HG03565 (cell line): ENCODE measurements around the gene MBD3.
"Not testable (repeated sequence)": the region's sequence is repeated elsewhere in the genome, so short reads cannot be mapped to it uniquely, and the experiment has no call there.

Source experiments
- ATAC-seq: cut with Tn5 transposase; IDR thresholded peaks from one replicate; pipeline ENCODE4 v1.9.1; 2021; ENCODE audit warnings: mild to moderate bottlenecking, moderate library complexity; ENCODE audit not compliant: unreplicated experiment

Gene MBD3

GRCh38 chr19:1592755-1593500 lies at the start of gene MBD3:
TSS of gene MBD3 (minus strand) at chr19:1592865. CDS start at chr19:1592631, 234 bp downstream.
- peak; percentile 59 for ATAC-seq

GRCh38 chr19:1640893-1641448 lies 48.3 kb upstream of the MBD3 start:
- ATAC-seq: not testable (repeated sequence)

- no peak for ATAC-seq
These were observed 43.9 kb upstream of the MBD3 start for GRCh38 chr19:1636325-1637236.

GRCh38 chr19:1634938-1635243 lies 42.2 kb upstream of the MBD3 start:
- no peak for ATAC-seq

GRCh38 chr19:1634242-1634937 lies 41.7 kb upstream of the MBD3 start:
- no peak for ATAC-seq

GRCh38 chr19:1633269-1633826 lies 40.7 kb upstream of the MBD3 start:
- ATAC-seq: no peak

- ATAC-seq: no peak
These were observed 40.0 kb upstream of the MBD3 start for GRCh38 chr19:1632462-1633268.

- no peak for ATAC-seq
These were observed 39.0 kb upstream of the MBD3 start for GRCh38 chr19:1631557-1632100.

GRCh38 chr19:1630811-1631210 lies 38.1 kb upstream of the MBD3 start:
- no peak for ATAC-seq

GRCh38 chr19:1630012-1630411 lies 37.3 kb upstream of the MBD3 start:
- no peak for ATAC-seq

GRCh38 chr19:1629256-1629808 lies 36.7 kb upstream of the MBD3 start:
- no peak for ATAC-seq

- no peak for ATAC-seq
These were observed 34.5 kb upstream of the MBD3 start for GRCh38 chr19:1627194-1627593.

GRCh38 chr19:1626417-1627010 lies 33.8 kb upstream of the MBD3 start:
- ATAC-seq: no peak

GRCh38 chr19:1624458-1624857 lies 31.8 kb upstream of the MBD3 start:
- ATAC-seq: no peak

- no peak for ATAC-seq
These were observed 29.9 kb upstream of the MBD3 start for GRCh38 chr19:1622541-1622940.

GRCh38 chr19:1622007-1622406 lies 29.3 kb upstream of the MBD3 start:
- no peak for ATAC-seq

GRCh38 chr19:1621574-1621973 lies 28.9 kb upstream of the MBD3 start:
- ATAC-seq: no peak

- no peak for ATAC-seq
These were observed 28.4 kb upstream of the MBD3 start for GRCh38 chr19:1621021-1621420.

GRCh38 chr19:1620502-1620901 lies 27.8 kb upstream of the MBD3 start:
- no peak for ATAC-seq
